ENCODE data around the gene ARMH3.

- no peak for TF ChIP-seq EZH2 (IDR thresholded peaks at IDR 0.05; ENCODE audit: low read depth)
- no peak for TF ChIP-seq CTCF (conservative IDR thresholded peaks at IDR 0.05)
Measured at GRCh38 chr10:101857802-101858476, 198.0 kb downstream of the ARMH3 start.

All from PC-9 (cell line).